ENCODE results near the gene HS3ST5. TPM values are rescaled to one million over a fixed set of nuclear protein-coding genes. Genes with fewer than 3 reads are reported as not detected.

HS3ST5 gene
- total and polyA plus RNA-seq, 4 donors = not detected

DNA sequence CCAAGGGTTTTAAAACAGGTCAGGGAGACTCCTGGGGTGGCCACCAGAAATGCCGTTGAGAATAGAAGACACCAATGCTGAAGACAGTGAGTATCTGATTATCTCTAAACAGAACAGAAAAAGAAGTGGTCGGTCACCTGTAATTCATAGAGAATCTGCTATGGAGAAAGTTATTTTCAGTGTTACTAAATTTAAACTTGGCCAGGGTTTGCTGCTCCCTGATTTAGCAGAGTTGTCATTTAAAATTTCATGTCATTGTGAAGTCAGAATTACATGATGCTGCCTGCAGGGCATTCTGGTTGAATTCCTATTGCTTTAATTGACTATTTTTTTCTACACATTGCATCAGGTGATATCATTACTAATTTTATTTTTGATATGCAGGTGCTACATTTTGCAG, 114.1 kb downstream of the HS3ST5 start (continued):
- TF ChIP-seq, protein P1, sequence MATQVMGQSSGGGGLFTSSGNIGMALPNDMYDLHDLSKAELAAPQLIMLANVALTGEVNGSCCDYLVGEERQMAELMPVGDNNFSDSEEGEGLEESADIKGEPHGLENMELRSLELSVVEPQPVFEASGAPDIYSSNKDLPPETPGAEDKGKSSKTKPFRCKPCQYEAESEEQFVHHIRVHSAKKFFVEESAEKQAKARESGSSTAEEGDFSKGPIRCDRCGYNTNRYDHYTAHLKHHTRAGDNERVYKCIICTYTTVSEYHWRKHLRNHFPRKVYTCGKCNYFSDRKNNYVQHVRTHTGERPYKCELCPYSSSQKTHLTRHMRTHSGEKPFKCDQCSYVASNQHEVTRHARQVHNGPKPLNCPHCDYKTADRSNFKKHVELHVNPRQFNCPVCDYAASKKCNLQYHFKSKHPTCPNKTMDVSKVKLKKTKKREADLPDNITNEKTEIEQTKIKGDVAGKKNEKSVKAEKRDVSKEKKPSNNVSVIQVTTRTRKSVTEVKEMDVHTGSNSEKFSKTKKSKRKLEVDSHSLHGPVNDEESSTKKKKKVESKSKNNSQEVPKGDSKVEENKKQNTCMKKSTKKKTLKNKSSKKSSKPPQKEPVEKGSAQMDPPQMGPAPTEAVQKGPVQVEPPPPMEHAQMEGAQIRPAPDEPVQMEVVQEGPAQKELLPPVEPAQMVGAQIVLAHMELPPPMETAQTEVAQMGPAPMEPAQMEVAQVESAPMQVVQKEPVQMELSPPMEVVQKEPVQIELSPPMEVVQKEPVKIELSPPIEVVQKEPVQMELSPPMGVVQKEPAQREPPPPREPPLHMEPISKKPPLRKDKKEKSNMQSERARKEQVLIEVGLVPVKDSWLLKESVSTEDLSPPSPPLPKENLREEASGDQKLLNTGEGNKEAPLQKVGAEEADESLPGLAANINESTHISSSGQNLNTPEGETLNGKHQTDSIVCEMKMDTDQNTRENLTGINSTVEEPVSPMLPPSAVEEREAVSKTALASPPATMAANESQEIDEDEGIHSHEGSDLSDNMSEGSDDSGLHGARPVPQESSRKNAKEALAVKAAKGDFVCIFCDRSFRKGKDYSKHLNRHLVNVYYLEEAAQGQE (IDR thresholded peaks at IDR 0.05) = no peak
- TF ChIP-seq GABPA (IDR thresholded peaks at IDR 0.05 in 1 of 2, conservative IDR thresholded peaks at IDR 0.05 in 1 of 2) = no peak
- TF ChIP-seq HNF4G (IDR thresholded peaks at IDR 0.05) = no peak
- TF ChIP-seq RAD21 (IDR thresholded peaks at IDR 0.05) = no peak
- TF ChIP-seq, protein P2, sequence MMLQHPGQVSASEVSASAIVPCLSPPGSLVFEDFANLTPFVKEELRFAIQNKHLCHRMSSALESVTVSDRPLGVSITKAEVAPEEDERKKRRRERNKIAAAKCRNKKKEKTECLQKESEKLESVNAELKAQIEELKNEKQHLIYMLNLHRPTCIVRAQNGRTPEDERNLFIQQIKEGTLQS (IDR thresholded peaks at IDR 0.05) = no peak
- TF ChIP-seq, protein P3, sequence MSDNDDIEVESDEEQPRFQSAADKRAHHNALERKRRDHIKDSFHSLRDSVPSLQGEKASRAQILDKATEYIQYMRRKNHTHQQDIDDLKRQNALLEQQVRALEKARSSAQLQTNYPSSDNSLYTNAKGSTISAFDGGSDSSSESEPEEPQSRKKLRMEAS (IDR thresholded peaks at IDR 0.05) = no peak
- no peak for TF ChIP-seq SP1 (IDR thresholded peaks at IDR 0.05)
- TF ChIP-seq TAF1 (conservative IDR thresholded peaks at IDR 0.05) = no peak
- TF ChIP-seq FOXA1 (IDR thresholded peaks at IDR 0.05) = no peak
- TF ChIP-seq EGR1 (IDR thresholded peaks at IDR 0.05; ENCODE audit: low read depth in 2 of 2) = no peak

DNA sequence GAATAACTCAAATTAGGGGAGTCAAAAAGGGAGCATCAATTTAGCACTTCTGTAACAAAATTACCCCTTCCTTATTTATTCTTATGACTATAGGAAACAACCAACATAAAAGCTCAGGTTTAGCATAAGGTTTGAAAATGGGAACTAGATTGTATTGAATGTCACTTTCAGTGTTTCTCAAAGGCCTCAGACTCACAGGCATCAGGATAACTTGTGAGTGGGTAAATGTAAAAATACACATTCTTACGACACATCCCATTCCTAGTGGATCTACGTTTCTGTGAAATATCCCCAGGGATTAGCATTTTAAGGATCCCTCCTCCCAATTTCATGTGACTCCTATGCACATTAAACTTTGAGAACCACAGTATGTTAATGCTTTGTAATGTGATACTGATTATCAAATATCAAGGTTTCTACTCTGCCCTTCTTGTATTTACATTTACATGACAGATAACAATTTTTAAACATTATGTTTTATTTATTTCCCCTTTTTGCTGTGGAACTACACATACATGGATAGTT, 114.8 kb downstream of the HS3ST5 start:
- H3K4me1 ChIP-seq (ENCODE audit: control insufficient read depth in 4 of 4, insufficient read depth in 4 of 4, low read length in 3 of 4) = no peaks in the 10 kb centered on the region
- no peaks in the 10 kb centered on the region for H3K36me3 ChIP-seq (ENCODE audit: control insufficient read depth in 4 of 4, insufficient read depth in 3 of 4, low read depth in 1 of 4, low read length in 3 of 4)
- H3K4me3 ChIP-seq (ENCODE audit: low read depth in 1 of 3, low read length in 3 of 3) = no peak overlapping the region
- H3K9ac ChIP-seq (ENCODE audit: low read depth in 1 of 2, low read length in 2 of 2) = no peak overlapping the region
- no peaks in the 10 kb centered on the region for H3K27me3 ChIP-seq (ENCODE audit: control insufficient read depth in 4 of 4, insufficient read depth in 4 of 4, low read length in 3 of 4)
- peaks cover 0 to 6% (median 0%) of the 10 kb centered on the region in 4 donors for H3K9me3 ChIP-seq (ENCODE audit: control insufficient read depth in 4 of 4, low read length in 3 of 4)
- 78% methylated on average over 2 of the region's 2 CpGs for WGBS
- H3K27ac ChIP-seq (ENCODE audit: low read depth in 1 of 2, low read length in 2 of 2) = no peak overlapping the region
- no peak for DNase-seq (ENCODE audit: low spot score)
- TF ChIP-seq FOXA1 (IDR thresholded peaks at IDR 0.05) = no peak
- TF ChIP-seq, protein P2 (IDR thresholded peaks at IDR 0.05) = no peak
- no peak for TF ChIP-seq YY1 (IDR thresholded peaks at IDR 0.05)
- TF ChIP-seq HNF4G (IDR thresholded peaks at IDR 0.05) = no peak
- TF ChIP-seq NR2F2 (IDR thresholded peaks at IDR 0.05) = no peak
- TF ChIP-seq, protein P1 (IDR thresholded peaks at IDR 0.05) = no peak
- no peak for TF ChIP-seq RXRA (IDR thresholded peaks at IDR 0.05)
- TF ChIP-seq GABPA (IDR thresholded peaks at IDR 0.05 in 1 of 2, conservative IDR thresholded peaks at IDR 0.05 in 1 of 2) = no peak
- no peak for TF ChIP-seq HNF4A (conservative IDR thresholded peaks at IDR 0.05)
- TF ChIP-seq RAD21 (IDR thresholded peaks at IDR 0.05) = no peak
- TF ChIP-seq SP1 (IDR thresholded peaks at IDR 0.05) = no peak
- TF ChIP-seq TAF1 (conservative IDR thresholded peaks at IDR 0.05) = no peak
- TF ChIP-seq JUND (IDR thresholded peaks at IDR 0.05) = no peak
- TF ChIP-seq, protein P4, sequence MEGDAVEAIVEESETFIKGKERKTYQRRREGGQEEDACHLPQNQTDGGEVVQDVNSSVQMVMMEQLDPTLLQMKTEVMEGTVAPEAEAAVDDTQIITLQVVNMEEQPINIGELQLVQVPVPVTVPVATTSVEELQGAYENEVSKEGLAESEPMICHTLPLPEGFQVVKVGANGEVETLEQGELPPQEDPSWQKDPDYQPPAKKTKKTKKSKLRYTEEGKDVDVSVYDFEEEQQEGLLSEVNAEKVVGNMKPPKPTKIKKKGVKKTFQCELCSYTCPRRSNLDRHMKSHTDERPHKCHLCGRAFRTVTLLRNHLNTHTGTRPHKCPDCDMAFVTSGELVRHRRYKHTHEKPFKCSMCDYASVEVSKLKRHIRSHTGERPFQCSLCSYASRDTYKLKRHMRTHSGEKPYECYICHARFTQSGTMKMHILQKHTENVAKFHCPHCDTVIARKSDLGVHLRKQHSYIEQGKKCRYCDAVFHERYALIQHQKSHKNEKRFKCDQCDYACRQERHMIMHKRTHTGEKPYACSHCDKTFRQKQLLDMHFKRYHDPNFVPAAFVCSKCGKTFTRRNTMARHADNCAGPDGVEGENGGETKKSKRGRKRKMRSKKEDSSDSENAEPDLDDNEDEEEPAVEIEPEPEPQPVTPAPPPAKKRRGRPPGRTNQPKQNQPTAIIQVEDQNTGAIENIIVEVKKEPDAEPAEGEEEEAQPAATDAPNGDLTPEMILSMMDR (IDR thresholded peaks at IDR 0.05; ENCODE audit: low read depth, low read length, missing input control) = no peak
- no peak for TF ChIP-seq FOXA2 (IDR thresholded peaks at IDR 0.05)
- TF ChIP-seq, protein P5, sequence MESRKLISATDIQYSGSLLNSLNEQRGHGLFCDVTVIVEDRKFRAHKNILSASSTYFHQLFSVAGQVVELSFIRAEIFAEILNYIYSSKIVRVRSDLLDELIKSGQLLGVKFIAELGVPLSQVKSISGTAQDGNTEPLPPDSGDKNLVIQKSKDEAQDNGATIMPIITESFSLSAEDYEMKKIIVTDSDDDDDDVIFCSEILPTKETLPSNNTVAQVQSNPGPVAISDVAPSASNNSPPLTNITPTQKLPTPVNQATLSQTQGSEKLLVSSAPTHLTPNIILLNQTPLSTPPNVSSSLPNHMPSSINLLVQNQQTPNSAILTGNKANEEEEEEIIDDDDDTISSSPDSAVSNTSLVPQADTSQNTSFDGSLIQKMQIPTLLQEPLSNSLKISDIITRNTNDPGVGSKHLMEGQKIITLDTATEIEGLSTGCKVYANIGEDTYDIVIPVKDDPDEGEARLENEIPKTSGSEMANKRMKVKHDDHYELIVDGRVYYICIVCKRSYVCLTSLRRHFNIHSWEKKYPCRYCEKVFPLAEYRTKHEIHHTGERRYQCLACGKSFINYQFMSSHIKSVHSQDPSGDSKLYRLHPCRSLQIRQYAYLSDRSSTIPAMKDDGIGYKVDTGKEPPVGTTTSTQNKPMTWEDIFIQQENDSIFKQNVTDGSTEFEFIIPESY (IDR thresholded peaks at IDR 0.05) = no peak
- TF ChIP-seq, protein P3 (IDR thresholded peaks at IDR 0.05) = no peak
- no peak for TF ChIP-seq EGR1 (IDR thresholded peaks at IDR 0.05; ENCODE audit: low read depth in 2 of 2)
